ENCODE results near the gene DLX6. TPM values are rescaled to one million over a fixed set of nuclear protein-coding genes. Genes with fewer than 3 reads are reported as not detected.

DLX6 gene
- total RNA-seq, 1 experiment from 2014 or later: 1.1 TPM

GRCh38 chr7:97013134-97013844 lies 7.9 kb downstream of the DLX6 start:
- Mint-ChIP-seq H3K27ac (ENCODE audit: unreplicated experiment) (no peak overlapping the region), H3K27me3 (ENCODE audit: unreplicated experiment) (peaks cover 88% of the 10 kb centered on the region), H3K36me3 (ENCODE audit: insufficient read depth, unreplicated experiment) (peaks cover 9% of the 10 kb centered on the region), H3K4me1 (ENCODE audit: low read depth, unreplicated experiment) (peaks cover 10% of the 10 kb centered on the region), H3K9me3 (ENCODE audit: low read depth, unreplicated experiment) (no peaks in the 10 kb centered on the region), H3K4me3 (ENCODE audit: low read depth, unreplicated experiment) (no peak overlapping the region)
- TF ChIP-seq CTCF (IDR thresholded peaks at IDR 0.05; ENCODE audit: unreplicated experiment): no peak
- DNase-seq: no peak
- intact Hi-C loops (cut with micrococcal nuclease; ENCODE audit: unreplicated experiment): no loop called here
- no TSS peak for BruUV-seq (replicated peaks)
- CTCF ChIA-PET: no interaction called here

- TF ChIP-seq CTCF (IDR thresholded peaks at IDR 0.05; ENCODE audit: unreplicated experiment): no peak
- no TSS peak for BruUV-seq (replicated peaks)
- Mint-ChIP-seq H3K36me3 (ENCODE audit: insufficient read depth, unreplicated experiment) (peaks cover 9% of the 10 kb centered on the region), H3K27ac (ENCODE audit: unreplicated experiment) (no peak overlapping the region), H3K27me3 (ENCODE audit: unreplicated experiment) (peaks cover 93% of the 10 kb centered on the region), H3K9me3 (ENCODE audit: low read depth, unreplicated experiment) (no peaks in the 10 kb centered on the region), H3K4me3 (ENCODE audit: low read depth, unreplicated experiment) (no peak overlapping the region), H3K4me1 (ENCODE audit: low read depth, unreplicated experiment) (peaks cover 10% of the 10 kb centered on the region)
- intact Hi-C loops (cut with micrococcal nuclease; ENCODE audit: unreplicated experiment): no loop called here
- CTCF ChIA-PET: no interaction called here
- no peak for DNase-seq
These were observed 8.4 kb downstream of the DLX6 start for GRCh38 chr7:97013845-97014134.

GRCh38 chr7:97014145-97014750 lies 8.9 kb downstream of the DLX6 start:
- Mint-ChIP-seq H3K4me1 (ENCODE audit: low read depth, unreplicated experiment) (peaks cover 10% of the 10 kb centered on the region), H3K9me3 (ENCODE audit: low read depth, unreplicated experiment) (no peaks in the 10 kb centered on the region), H3K27ac (ENCODE audit: unreplicated experiment) (no peak overlapping the region), H3K4me3 (ENCODE audit: low read depth, unreplicated experiment) (no peak overlapping the region), H3K27me3 (ENCODE audit: unreplicated experiment) (peaks cover 97% of the 10 kb centered on the region), H3K36me3 (ENCODE audit: insufficient read depth, unreplicated experiment) (peaks cover 9% of the 10 kb centered on the region)
- TF ChIP-seq CTCF (IDR thresholded peaks at IDR 0.05; ENCODE audit: unreplicated experiment): no peak
- DNase-seq: no peak
- BruUV-seq (replicated peaks): no TSS peak
- intact Hi-C loops (cut with micrococcal nuclease; ENCODE audit: unreplicated experiment): no loop called here
- CTCF ChIA-PET: no interaction called here

GRCh38 chr7:97015279-97015678 lies 9.9 kb downstream of the DLX6 start:
- no peak for DNase-seq
- no peak overlapping the region for H3K27ac Mint-ChIP-seq (ENCODE audit: unreplicated experiment)
- peaks cover 9% of the 10 kb centered on the region for H3K36me3 Mint-ChIP-seq (ENCODE audit: insufficient read depth, unreplicated experiment)
- no peak for TF ChIP-seq CTCF (IDR thresholded peaks at IDR 0.05; ENCODE audit: unreplicated experiment)
- no peak overlapping the region for H3K4me3 Mint-ChIP-seq (ENCODE audit: low read depth, unreplicated experiment)
- H3K27me3 Mint-ChIP-seq (ENCODE audit: unreplicated experiment): peaks cover 93% of the 10 kb centered on the region
- peaks cover 10% of the 10 kb centered on the region for H3K4me1 Mint-ChIP-seq (ENCODE audit: low read depth, unreplicated experiment)
- intact Hi-C loops (cut with micrococcal nuclease; ENCODE audit: unreplicated experiment): no loop called here
- CTCF ChIA-PET: no interaction called here
- H3K9me3 Mint-ChIP-seq (ENCODE audit: low read depth, unreplicated experiment): no peaks in the 10 kb centered on the region
- BruUV-seq (replicated peaks): no TSS peak
